ENCODE data around the gene ZNF609.

ZNF609 gene

GRCh38 chr15:64544450-64544849 lies 84.1 kb downstream of the ZNF609 start:
- DNase-seq: no peak

GRCh38 chr15:64547275-64547674 lies 86.9 kb downstream of the ZNF609 start:
- no peak for DNase-seq

- no peak for DNase-seq
These were observed 87.9 kb downstream of the ZNF609 start for GRCh38 chr15:64548235-64548634.

- DNase-seq: no peak
These were observed 89.5 kb downstream of the ZNF609 start for GRCh38 chr15:64549860-64550259.

- no peak for DNase-seq
These were observed 92.0 kb downstream of the ZNF609 start for GRCh38 chr15:64552281-64552948.

- no peak for DNase-seq
These were observed 98.2 kb downstream of the ZNF609 start for GRCh38 chr15:64558460-64559179.

- no peak for DNase-seq
These were observed 98.9 kb downstream of the ZNF609 start for GRCh38 chr15:64559243-64559642.

GRCh38 chr15:64560501-64560900 lies 100.1 kb downstream of the ZNF609 start:
- no peak for DNase-seq

GRCh38 chr15:64560998-64561397 lies 100.6 kb downstream of the ZNF609 start:
- DNase-seq: no peak

- no peak for DNase-seq
These were observed 101.7 kb downstream of the ZNF609 start for GRCh38 chr15:64562003-64562640.

GRCh38 chr15:64566102-64566501 lies 105.7 kb downstream of the ZNF609 start:
- DNase-seq: no peak

GRCh38 chr15:64566629-64567427 lies 106.5 kb downstream of the ZNF609 start:
- no peak for DNase-seq

GRCh38 chr15:64568765-64569164 lies 108.4 kb downstream of the ZNF609 start:
- DNase-seq: no peak

- no peak for DNase-seq
These were observed 111.5 kb downstream of the ZNF609 start for GRCh38 chr15:64571857-64572291.

GRCh38 chr15:64572856-64573255 lies 112.5 kb downstream of the ZNF609 start:
- DNase-seq: no peak

- no peak for DNase-seq
These were observed 114.1 kb downstream of the ZNF609 start for GRCh38 chr15:64574301-64575017.

GRCh38 chr15:64580696-64581407 lies 120.5 kb downstream of the ZNF609 start:
- no peak for DNase-seq

- DNase-seq: no peak
These were observed 121.0 kb downstream of the ZNF609 start for GRCh38 chr15:64581408-64581761.

- no peak for DNase-seq
These were observed 121.8 kb downstream of the ZNF609 start for GRCh38 chr15:64582202-64582601.

GRCh38 chr15:64583519-64583918 lies 123.1 kb downstream of the ZNF609 start:
- no peak for DNase-seq

- no peak for DNase-seq
These were observed 123.6 kb downstream of the ZNF609 start for GRCh38 chr15:64583983-64584382.
